HG03108 (cell line): ENCODE data around the gene EFCAB8.
"Not testable (repeated sequence)": the region's sequence is repeated elsewhere in the genome, so short reads cannot be mapped to it uniquely, and the experiment has no call there.

ENCODE experiments used
- ATAC-seq: cut with Tn5 transposase; IDR thresholded peaks from one replicate; pipeline ENCODE4 v1.9.1; 2021; ENCODE audit warnings: moderate library complexity; ENCODE audit not compliant: unreplicated experiment

EFCAB8 gene

GRCh38 chr20:32943490-32944052, 84.8 kb downstream of the EFCAB8 start:
- ATAC-seq: no peak

GRCh38 chr20:32945710-32946221, 87.0 kb downstream of the EFCAB8 start:
- no peak for ATAC-seq

GRCh38 chr20:32946629-32947028, 87.9 kb downstream of the EFCAB8 start:
- ATAC-seq: no peak

GRCh38 chr20:32950539-32950938, 91.8 kb downstream of the EFCAB8 start:
- not testable (repeated sequence) for ATAC-seq

- ATAC-seq: no peak
Measured at GRCh38 chr20:32957459-32957858, 98.7 kb downstream of the EFCAB8 start.

- no peak for ATAC-seq
Measured at GRCh38 chr20:32958574-32958973, 99.9 kb downstream of the EFCAB8 start.

GRCh38 chr20:32959351-32960221, 100.9 kb downstream of the EFCAB8 start:
- no peak for ATAC-seq

GRCh38 chr20:32960222-32960518, 101.4 kb downstream of the EFCAB8 start:
- no peak for ATAC-seq

GRCh38 chr20:32960849-32961731, 102.4 kb downstream of the EFCAB8 start:
- no peak for ATAC-seq

- no peak for ATAC-seq
Measured at GRCh38 chr20:32962053-32962452, 103.3 kb downstream of the EFCAB8 start.

GRCh38 chr20:32962646-32963045, 103.9 kb downstream of the EFCAB8 start:
- ATAC-seq: not testable (repeated sequence)

GRCh38 chr20:32963176-32963575, 104.5 kb downstream of the EFCAB8 start:
- ATAC-seq: no peak

GRCh38 chr20:32964575-32964974, 105.9 kb downstream of the EFCAB8 start:
- no peak for ATAC-seq

GRCh38 chr20:32965115-32965514, 106.4 kb downstream of the EFCAB8 start:
- no peak for ATAC-seq

- ATAC-seq: no peak
Measured at GRCh38 chr20:32965581-32966373, 107.1 kb downstream of the EFCAB8 start.

- ATAC-seq: no peak
Measured at GRCh38 chr20:32966382-32966781, 107.7 kb downstream of the EFCAB8 start.

- no peak for ATAC-seq
Measured at GRCh38 chr20:32966881-32967781, 108.4 kb downstream of the EFCAB8 start.

- no peak for ATAC-seq
Measured at GRCh38 chr20:32967961-32968457, 109.3 kb downstream of the EFCAB8 start.

GRCh38 chr20:32968478-32969241, 109.9 kb downstream of the EFCAB8 start:
- ATAC-seq: no peak
